ENCODE results near the gene FKBP1B. TPM values are rescaled to one million over a fixed set of nuclear protein-coding genes. Genes with fewer than 3 reads are reported as not detected.

FKBP1B gene
- total RNA-seq (2013): 3.7 TPM
- polyA plus RNA-seq: 10 to 100 TPM in 1 of 3 donors, 1 to 10 TPM in 2; 5.2 to 10.1 (median 7.2) TPM
- polyA minus RNA-seq: 1.4 and 3.6 TPM in 2 replicates
- total RNA-seq: 0.06 to 1.1 (median 0.50) reads per million in 11 experiments

DNA sequence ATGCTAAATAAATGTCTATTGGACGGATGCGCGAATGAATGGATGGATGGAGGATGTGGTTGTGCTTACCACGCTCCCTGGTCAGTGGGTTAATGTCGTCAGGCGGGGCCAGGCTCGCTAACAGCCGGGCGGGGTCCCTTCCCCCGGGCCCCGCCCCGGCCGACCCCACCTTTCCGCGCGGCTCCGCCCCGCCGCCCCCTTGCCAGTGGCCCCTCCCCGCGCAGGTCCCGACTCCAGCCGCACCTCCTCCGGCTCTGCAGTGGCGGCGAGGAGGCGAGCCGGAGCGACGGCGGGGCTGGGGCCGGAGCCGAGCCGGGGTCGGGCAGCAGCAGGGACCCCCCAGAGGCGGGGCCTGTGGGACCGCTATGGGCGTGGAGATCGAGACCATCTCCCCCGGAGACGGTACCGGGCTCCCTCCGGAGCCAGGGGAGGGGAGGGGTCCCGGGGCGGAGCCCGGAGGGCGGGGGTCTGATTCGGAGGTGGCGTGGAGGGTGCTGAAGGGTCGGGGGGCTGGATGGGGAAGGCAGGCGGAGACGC is at the start of gene FKBP1B:
TSS of gene FKBP1B (plus strand) at position 257 of the 537 bp plus-strand sequence. CDS start at position 366, 109 bp downstream.
- WGBS (ENCODE audit: insufficient coverage): 0% methylated on average over 47 of the region's 52 CpGs
- Mint-ChIP-seq H3K27ac (no peak within 1 kb of the TSS), H3K27me3 (ENCODE audit: low read depth in 3 of 3) (peaks cover 11 to 26% (median 19%) of the 10 kb centered on the region in 3 donors), H3K4me1 (peaks cover 24% of the 10 kb centered on the region), H3K36me3 (no peaks in the 10 kb centered on the region), H3K4me3 (no peak within 1 kb of the TSS), H3K9me3 (peaks cover 0 to 5% (median 0%) of the 10 kb centered on the region in 7 donors)
- peak within 1 kb of the TSS; percentile 95 for H3K4me2 ChIP-seq (replicated peaks; ENCODE audit: extremely low read depth, low read length, poor library complexity, severe bottlenecking)
- H3K27ac ChIP-seq (ENCODE audit: low read depth in 1 of 2, low read length in 2 of 2): no peak within 1 kb of the TSS
- H3K27me3 ChIP-seq (ENCODE audit: control insufficient read depth in 2 of 2, insufficient read depth in 2 of 2, low read length in 2 of 2): peaks cover 11 to 21% of the 10 kb centered on the region in 2 donors
- H4K20me1 ChIP-seq (ENCODE audit: insufficient read depth, low read length): no peaks in the 10 kb centered on the region
- peaks cover 7% of the 10 kb centered on the region for H3K79me2 ChIP-seq (ENCODE audit: insufficient read depth, low read length)
- peaks cover 24 to 32% of the 10 kb centered on the region in 2 donors for H3K4me1 ChIP-seq (ENCODE audit: control insufficient read depth in 1 of 2, insufficient read depth in 2 of 2, low read length in 2 of 2)
- peak within 1 kb of the TSS; percentile 45 to 84 (median 67) for H3K4me3 ChIP-seq (replicated peaks in 1 of 3; ENCODE audit: low read depth in 2 of 3, low read length in 3 of 3)
- H3K36me3 ChIP-seq (replicated peaks in 1 of 2; ENCODE audit: control insufficient read depth in 1 of 2, insufficient read depth in 2 of 2, low read length in 2 of 2): no peaks in the 10 kb centered on the region
- H3K9me3 ChIP-seq (replicated peaks in 1 of 2; ENCODE audit: control insufficient read depth in 1 of 2, insufficient read depth in 1 of 2, low read length in 2 of 2): no peaks in the 10 kb centered on the region
- peak within 1 kb of the TSS; percentile 67 for H3K9ac ChIP-seq (ENCODE audit: insufficient read depth, low read length, poor library complexity, severe bottlenecking)
- H2AFZ ChIP-seq (ENCODE audit: insufficient read depth, low read depth, low read length, poor library complexity, severe bottlenecking): peak within 1 kb of the TSS; percentile 96
- DNase-seq: no peak
- TF ChIP-seq, protein P1, sequence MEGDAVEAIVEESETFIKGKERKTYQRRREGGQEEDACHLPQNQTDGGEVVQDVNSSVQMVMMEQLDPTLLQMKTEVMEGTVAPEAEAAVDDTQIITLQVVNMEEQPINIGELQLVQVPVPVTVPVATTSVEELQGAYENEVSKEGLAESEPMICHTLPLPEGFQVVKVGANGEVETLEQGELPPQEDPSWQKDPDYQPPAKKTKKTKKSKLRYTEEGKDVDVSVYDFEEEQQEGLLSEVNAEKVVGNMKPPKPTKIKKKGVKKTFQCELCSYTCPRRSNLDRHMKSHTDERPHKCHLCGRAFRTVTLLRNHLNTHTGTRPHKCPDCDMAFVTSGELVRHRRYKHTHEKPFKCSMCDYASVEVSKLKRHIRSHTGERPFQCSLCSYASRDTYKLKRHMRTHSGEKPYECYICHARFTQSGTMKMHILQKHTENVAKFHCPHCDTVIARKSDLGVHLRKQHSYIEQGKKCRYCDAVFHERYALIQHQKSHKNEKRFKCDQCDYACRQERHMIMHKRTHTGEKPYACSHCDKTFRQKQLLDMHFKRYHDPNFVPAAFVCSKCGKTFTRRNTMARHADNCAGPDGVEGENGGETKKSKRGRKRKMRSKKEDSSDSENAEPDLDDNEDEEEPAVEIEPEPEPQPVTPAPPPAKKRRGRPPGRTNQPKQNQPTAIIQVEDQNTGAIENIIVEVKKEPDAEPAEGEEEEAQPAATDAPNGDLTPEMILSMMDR (IDR thresholded peaks at IDR 0.05): no peak
- intact Hi-C loops (cut with micrococcal nuclease): loop anchor here in 1 of 2 donors (5.0 to 10.0 kb wide), 2 partner anchors 33 to 105 kb away; partner anchors contain the start of genes TP53I3 and UBXN2A

DNA sequence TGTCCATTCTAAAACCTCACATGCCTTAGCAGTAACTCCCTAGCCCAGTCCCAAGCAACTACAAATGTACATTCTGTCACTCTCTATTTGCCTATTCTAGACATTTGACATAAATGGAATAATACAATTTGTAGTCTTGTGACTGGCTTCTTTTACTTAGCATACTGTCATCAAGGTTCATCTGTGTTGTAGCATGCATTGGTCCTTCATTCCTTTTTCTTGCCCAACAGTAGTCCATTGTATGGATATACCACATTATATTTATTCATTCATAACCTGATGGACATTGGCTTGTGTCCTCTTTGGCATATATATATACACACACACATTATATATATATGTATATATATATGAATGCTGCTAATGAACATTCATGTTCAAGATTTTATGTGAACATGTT is 41.8 kb upstream of the FKBP1B start:
- TF ChIP-seq, protein P1 (IDR thresholded peaks at IDR 0.05): no peak
- peaks cover 0 to 16% (median 2%) of the 10 kb centered on the region in 7 donors for H3K9me3 Mint-ChIP-seq
- peaks cover 0 to 11% of the 10 kb centered on the region in 2 donors for H3K9me3 ChIP-seq (replicated peaks in 1 of 2; ENCODE audit: control insufficient read depth in 1 of 2, insufficient read depth in 1 of 2, low read length in 2 of 2)
- peaks cover 0 to 6% of the 10 kb centered on the region in 2 donors for H3K36me3 ChIP-seq (replicated peaks in 1 of 2; ENCODE audit: control insufficient read depth in 1 of 2, insufficient read depth in 2 of 2, low read length in 2 of 2)
- intact Hi-C loops (cut with micrococcal nuclease): no loop called here
- H3K4me3 ChIP-seq (replicated peaks in 1 of 3; ENCODE audit: low read depth in 2 of 3, low read length in 3 of 3): no peak overlapping the region
- H3K27ac ChIP-seq (ENCODE audit: low read depth in 1 of 2, low read length in 2 of 2): no peak overlapping the region
- H3K9ac ChIP-seq (ENCODE audit: insufficient read depth, low read length, poor library complexity, severe bottlenecking): no peak overlapping the region
- H4K20me1 ChIP-seq (ENCODE audit: insufficient read depth, low read length): no peaks in the 10 kb centered on the region
- DNase-seq: no peak
- H3K4me3 Mint-ChIP-seq: no peak overlapping the region
- H3K4me1 ChIP-seq (ENCODE audit: control insufficient read depth in 1 of 2, insufficient read depth in 2 of 2, low read length in 2 of 2): peaks cover 9 to 14% of the 10 kb centered on the region in 2 donors
- H3K27ac Mint-ChIP-seq: no peak overlapping the region
- peaks cover 7% of the 10 kb centered on the region for H3K4me1 Mint-ChIP-seq
- no peak overlapping the region for H3K4me2 ChIP-seq (replicated peaks; ENCODE audit: extremely low read depth, low read length, poor library complexity, severe bottlenecking)
- H3K27me3 ChIP-seq (ENCODE audit: control insufficient read depth in 2 of 2, insufficient read depth in 2 of 2, low read length in 2 of 2): peaks cover 26 to 38% of the 10 kb centered on the region in 2 donors
- H3K27me3 Mint-ChIP-seq (ENCODE audit: low read depth in 3 of 3): peaks cover 37 to 46% (median 44%) of the 10 kb centered on the region in 3 donors
- H2AFZ ChIP-seq (ENCODE audit: insufficient read depth, low read depth, low read length, poor library complexity, severe bottlenecking): no peak overlapping the region
- peaks cover 0 to 8% of the 10 kb centered on the region in 2 donors for H3K36me3 Mint-ChIP-seq
- H3K79me2 ChIP-seq (ENCODE audit: insufficient read depth, low read length): no peaks in the 10 kb centered on the region

Data from CD14-positive monocyte (primary cell).